HEK293 (cell line): ENCODE results near the gene PALM3.

ENCODE experiments used
- REPIN1 ChIP-seq: fragments of 450-650 bp; formaldehyde crosslinking; IDR thresholded peaks from 2 replicates; pipeline ENCODE4 v1.5.1; 2017; ENCODE audit warnings: missing biosample characterization, missing genetic modification characterization, low read depth
- TF ChIP-seq, protein P1 (sequence below): fragments of 450-650 bp; formaldehyde crosslinking; IDR thresholded peaks from 2 replicates; pipeline ENCODE4 v1.5.1; 2016; ENCODE audit warnings: missing biosample characterization, missing genetic modification characterization

GRCh38 chr19:14061081-14061749, 661 bp downstream of the PALM3 start:
- no peak for TF ChIP-seq REPIN1
- TF ChIP-seq, protein P1, sequence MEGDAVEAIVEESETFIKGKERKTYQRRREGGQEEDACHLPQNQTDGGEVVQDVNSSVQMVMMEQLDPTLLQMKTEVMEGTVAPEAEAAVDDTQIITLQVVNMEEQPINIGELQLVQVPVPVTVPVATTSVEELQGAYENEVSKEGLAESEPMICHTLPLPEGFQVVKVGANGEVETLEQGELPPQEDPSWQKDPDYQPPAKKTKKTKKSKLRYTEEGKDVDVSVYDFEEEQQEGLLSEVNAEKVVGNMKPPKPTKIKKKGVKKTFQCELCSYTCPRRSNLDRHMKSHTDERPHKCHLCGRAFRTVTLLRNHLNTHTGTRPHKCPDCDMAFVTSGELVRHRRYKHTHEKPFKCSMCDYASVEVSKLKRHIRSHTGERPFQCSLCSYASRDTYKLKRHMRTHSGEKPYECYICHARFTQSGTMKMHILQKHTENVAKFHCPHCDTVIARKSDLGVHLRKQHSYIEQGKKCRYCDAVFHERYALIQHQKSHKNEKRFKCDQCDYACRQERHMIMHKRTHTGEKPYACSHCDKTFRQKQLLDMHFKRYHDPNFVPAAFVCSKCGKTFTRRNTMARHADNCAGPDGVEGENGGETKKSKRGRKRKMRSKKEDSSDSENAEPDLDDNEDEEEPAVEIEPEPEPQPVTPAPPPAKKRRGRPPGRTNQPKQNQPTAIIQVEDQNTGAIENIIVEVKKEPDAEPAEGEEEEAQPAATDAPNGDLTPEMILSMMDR (tag by site-specific recombination): no peak
